ENCODE data around the gene TRMT6. TPM values are rescaled to one million over a fixed set of nuclear protein-coding genes. Genes with fewer than 3 reads are reported as not detected.
A peak's percentile ranks its signal among the peaks of the same experiment; 100 is the strongest.

TRMT6 gene
- polyA plus RNA-seq, 1 of the 3 experiments (the other 2 are of a cell fraction) = 16.1 TPM

- no peak overlapping the region for H3K4me2 ChIP-seq
- H3K9me3 ChIP-seq = no peaks in the 10 kb centered on the region
- H2AFZ ChIP-seq (ENCODE audit: low read depth) = no peak overlapping the region
- H4K20me1 ChIP-seq (ENCODE audit: insufficient read depth) = no peaks in the 10 kb centered on the region
- no peaks in the 10 kb centered on the region for H3K9me2 ChIP-seq
- 82% methylated on average over 2 of the region's 2 CpGs for WGBS (ENCODE audit: low lambda C conversion rate)
- no peaks in the 10 kb centered on the region for H3F3A ChIP-seq (replicated peaks; ENCODE audit: insufficient read depth)
- H3K9ac ChIP-seq = no peak overlapping the region
- no peak for DNase-seq
- peak overlapping the region in 1 of 2 experiments; percentile 65; a peak in 1 of 4 replicates for H3K4me3 ChIP-seq (ENCODE audit: low read depth in 2 of 2, low read length in 1 of 2)
- ChIA-PET CTCF (interaction anchor here (0.8 to 1.4 kb wide), 5 partner anchors 10 to 385 kb away, joined by 3 to 4 read pairs (median 3); no protein-coding TSS in a partner anchor), POLR2A (no interaction called here)
- no peaks in the 10 kb centered on the region; the same call in 1 of the 2 replicates for H3K27me3 ChIP-seq (ENCODE audit: insufficient read depth)
- TF ChIP-seq GATA2 (CRISPR knock-in tag; IDR thresholded peaks at IDR 0.05) (no peak), RXRA (IDR thresholded peaks at IDR 0.05; ENCODE audit: borderline replicate concordance, low read depth) (no peak), YY1 (IDR thresholded peaks at IDR 0.05; ENCODE audit: low read depth) (no peak), ZBTB33 (IDR thresholded peaks at IDR 0.05; ENCODE audit: borderline replicate concordance, low read depth) (no peak), TCF12 (IDR thresholded peaks at IDR 0.05) (no peak), RAD21 (IDR thresholded peaks at IDR 0.05; ENCODE audit: low read length) (no peak), RFX5 (IDR thresholded peaks at IDR 0.05; ENCODE audit: low read length) (no peak), MAX (IDR thresholded peaks at IDR 0.05; ENCODE audit: low read depth) (no peak), NFIC (IDR thresholded peaks at IDR 0.05; ENCODE audit: borderline replicate concordance) (no peak), REST (IDR thresholded peaks at IDR 0.05; ENCODE audit: low read depth, low read length) (no peak)
- H3K79me2 ChIP-seq (ENCODE audit: insufficient read depth) = no peaks in the 10 kb centered on the region
- H3K36me3 ChIP-seq (replicated peaks in 1 of 2; ENCODE audit: control insufficient read depth in 1 of 2, insufficient read depth in 2 of 2, low read length in 1 of 2) = no peaks in the 10 kb centered on the region
- H3K27ac ChIP-seq (ENCODE audit: low read depth in 2 of 2, low read length in 1 of 2) = no peak overlapping the region
- H3K4me1 ChIP-seq (ENCODE audit: control insufficient read depth in 1 of 2, insufficient read depth in 2 of 2, low read depth in 1 of 2, low read length in 1 of 2) = peaks cover 0 to 4% of the 10 kb centered on the region in 2 experiments; a peak in 2 of 4 replicates
Measured at GRCh38 chr20:5913166-5913565, 37.2 kb downstream of the TRMT6 start.

GRCh38 chr20:5910186-5910585 lies 40.1 kb downstream of the TRMT6 start:
- no peak for TF ChIP-seq EP300 (IDR thresholded peaks at IDR 0.05; ENCODE audit: borderline replicate concordance in 1 of 2, low read depth in 1 of 2, low read length in 1 of 2)
- no peak for TF ChIP-seq SIN3A (IDR thresholded peaks at IDR 0.05; ENCODE audit: borderline replicate concordance, low read depth, low read length)
- no peak for TF ChIP-seq CTCF (IDR thresholded peaks at IDR 0.05)
- TF ChIP-seq TEAD4 (IDR thresholded peaks at IDR 0.05; ENCODE audit: borderline replicate concordance, insufficient read depth) = no peak
- no peak for TF ChIP-seq NFIC (IDR thresholded peaks at IDR 0.05; ENCODE audit: borderline replicate concordance)
- TF ChIP-seq JUND (IDR thresholded peaks at IDR 0.05) = no peak
- no peak for DNase-seq
- Histone ChIP-seq H3K79me2 (ENCODE audit: insufficient read depth) (no peaks in the 10 kb centered on the region), H3K27me3 (ENCODE audit: insufficient read depth) (no peaks in the 10 kb centered on the region; the same call in 1 of the 2 replicates), H2AFZ (ENCODE audit: low read depth) (no peak overlapping the region), H3K9me2 (no peaks in the 10 kb centered on the region), H3K4me2 (no peak overlapping the region), H3K9ac (no peak overlapping the region), H3K27ac (ENCODE audit: low read depth in 2 of 2, low read length in 1 of 2) (peak overlapping the region in 1 of 2 experiments; percentile 95; a peak in 1 of 4 replicates), H3K4me1 (ENCODE audit: control insufficient read depth in 1 of 2, insufficient read depth in 2 of 2, low read depth in 1 of 2, low read length in 1 of 2) (peaks cover 0 to 4% of the 10 kb centered on the region in 2 experiments; a peak in 2 of 4 replicates), H3K9me3 (no peaks in the 10 kb centered on the region), H3K36me3 (replicated peaks in 1 of 2; ENCODE audit: control insufficient read depth in 1 of 2, insufficient read depth in 2 of 2, low read length in 1 of 2) (no peaks in the 10 kb centered on the region), H3F3A (replicated peaks; ENCODE audit: insufficient read depth) (no peaks in the 10 kb centered on the region), H4K20me1 (ENCODE audit: insufficient read depth) (no peaks in the 10 kb centered on the region), H3K4me3 (ENCODE audit: low read depth in 2 of 2, low read length in 1 of 2) (no peak overlapping the region)
- 66% methylated on average over 6 of the region's 6 CpGs for WGBS (ENCODE audit: low lambda C conversion rate)
- ChIA-PET CTCF (interaction anchor here (1.6 kb wide), 1 partner anchor 33 kb away, joined by 3 read pairs; no protein-coding TSS in a partner anchor), POLR2A (no interaction called here)
